ENCODE data around the gene KRT85.

DNA sequence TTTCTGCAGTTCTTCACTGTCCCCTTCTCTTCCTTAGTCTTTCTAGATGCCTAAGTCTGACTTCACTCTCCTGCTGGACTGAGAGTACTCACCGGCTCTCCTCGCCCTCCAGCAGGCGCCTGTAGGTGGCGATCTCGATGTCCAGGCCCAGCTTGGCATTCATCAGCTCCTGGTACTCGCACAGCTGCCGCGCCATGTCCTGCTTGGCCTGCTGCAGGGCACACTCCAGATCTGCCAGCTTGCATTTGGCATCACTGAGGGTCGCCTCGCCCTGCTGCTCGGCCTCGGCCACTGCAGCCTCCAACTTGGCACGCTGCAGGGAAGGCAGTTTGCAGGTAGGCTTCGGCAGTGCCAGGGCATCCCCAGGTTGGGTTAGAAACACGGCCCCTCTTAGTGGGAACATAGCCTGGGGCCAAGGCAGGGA, 13.0 kb upstream of the KRT85 start:
- TF ChIP-seq TAF1 (IDR thresholded peaks at IDR 0.05; ENCODE audit: low read depth, low read length) (no peak), POLR2A (IDR thresholded peaks at IDR 0.05; ENCODE audit: low read depth, low read length) (no peak), POLR2AphosphoS5 (IDR thresholded peaks at IDR 0.05; ENCODE audit: low read depth, low read length) (no peak), POU2F2 (IDR thresholded peaks at IDR 0.05; ENCODE audit: low read depth, low read length) (no peak), SPI1 (IDR thresholded peaks at IDR 0.05; ENCODE audit: low read depth, low read length) (no peak), PAX5 (IDR thresholded peaks at IDR 0.05; ENCODE audit: insufficient read depth, low read length, severe bottlenecking) (no peak)
